Choroid plexus epithelial cell (primary cell): Measurements from ENCODE around the gene PDE5A.

ENCODE experiments used
- DNase-seq: peaks from one replicate; pipeline ENCODE4 v3.0.0-alpha.2; 2010; ENCODE audit warnings: low read depth
- H3K4me3 ChIP-seq: 2 replicates; pipeline ENCODE4 v1.5.1; 2011; ENCODE audit warnings: low read depth, mild to moderate bottlenecking, control low read depth, low read length, moderate library complexity
- TF ChIP-seq, protein P1 (sequence below): conservative IDR thresholded peaks from 2 replicates; pipeline ENCODE4 v1.5.1; 2011; ENCODE audit warnings: low read depth, mild to moderate bottlenecking, control low read depth, inconsistent platforms, low read length, moderate library complexity

Gene PDE5A

DNA sequence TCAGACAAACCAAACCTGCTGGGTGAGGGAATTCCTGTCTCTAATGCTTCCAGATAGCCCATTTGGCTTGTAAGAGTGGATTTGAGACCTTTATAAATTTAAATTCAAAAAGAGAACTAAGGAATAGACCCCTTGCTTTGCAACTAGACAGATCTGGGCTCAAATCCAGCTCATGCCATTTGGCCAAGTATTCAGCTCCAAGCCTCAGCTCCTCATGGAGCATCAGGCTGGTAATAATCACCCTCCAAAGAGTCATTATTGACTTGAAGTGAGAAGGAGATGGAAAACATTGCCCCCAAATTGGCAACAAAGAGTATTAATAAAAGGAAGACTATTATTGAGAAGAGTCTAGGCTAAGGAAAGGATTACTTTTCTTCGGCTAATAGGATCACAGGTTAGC, 134.7 kb downstream of the PDE5A start:
- TF ChIP-seq, protein P1, sequence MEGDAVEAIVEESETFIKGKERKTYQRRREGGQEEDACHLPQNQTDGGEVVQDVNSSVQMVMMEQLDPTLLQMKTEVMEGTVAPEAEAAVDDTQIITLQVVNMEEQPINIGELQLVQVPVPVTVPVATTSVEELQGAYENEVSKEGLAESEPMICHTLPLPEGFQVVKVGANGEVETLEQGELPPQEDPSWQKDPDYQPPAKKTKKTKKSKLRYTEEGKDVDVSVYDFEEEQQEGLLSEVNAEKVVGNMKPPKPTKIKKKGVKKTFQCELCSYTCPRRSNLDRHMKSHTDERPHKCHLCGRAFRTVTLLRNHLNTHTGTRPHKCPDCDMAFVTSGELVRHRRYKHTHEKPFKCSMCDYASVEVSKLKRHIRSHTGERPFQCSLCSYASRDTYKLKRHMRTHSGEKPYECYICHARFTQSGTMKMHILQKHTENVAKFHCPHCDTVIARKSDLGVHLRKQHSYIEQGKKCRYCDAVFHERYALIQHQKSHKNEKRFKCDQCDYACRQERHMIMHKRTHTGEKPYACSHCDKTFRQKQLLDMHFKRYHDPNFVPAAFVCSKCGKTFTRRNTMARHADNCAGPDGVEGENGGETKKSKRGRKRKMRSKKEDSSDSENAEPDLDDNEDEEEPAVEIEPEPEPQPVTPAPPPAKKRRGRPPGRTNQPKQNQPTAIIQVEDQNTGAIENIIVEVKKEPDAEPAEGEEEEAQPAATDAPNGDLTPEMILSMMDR, result no peak
- no peak overlapping the region for H3K4me3 ChIP-seq
- DNase-seq, result no peak

DNA sequence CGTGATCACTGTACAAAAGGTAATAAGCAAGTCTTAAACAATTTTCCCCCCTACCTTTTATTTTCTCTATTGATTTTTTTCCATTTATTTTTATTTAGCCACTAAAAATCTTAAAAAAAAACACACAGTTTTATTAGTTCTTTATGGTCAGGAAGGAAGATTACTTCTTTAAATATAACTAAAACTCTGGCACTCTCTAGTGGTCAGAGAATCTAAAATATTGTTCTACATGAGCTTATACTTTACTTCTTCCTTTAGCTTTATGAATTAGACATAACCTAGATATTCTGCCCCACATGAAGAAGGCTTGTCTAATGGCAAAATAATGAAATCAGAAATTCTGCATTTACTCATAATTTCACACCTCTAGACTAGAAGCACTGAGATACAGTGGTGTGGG, 135.2 kb downstream of the PDE5A start:
- DNase-seq, result peak; percentile 58
- TF ChIP-seq, protein P1, result peak; percentile 32
- no peak overlapping the region for H3K4me3 ChIP-seq

DNA sequence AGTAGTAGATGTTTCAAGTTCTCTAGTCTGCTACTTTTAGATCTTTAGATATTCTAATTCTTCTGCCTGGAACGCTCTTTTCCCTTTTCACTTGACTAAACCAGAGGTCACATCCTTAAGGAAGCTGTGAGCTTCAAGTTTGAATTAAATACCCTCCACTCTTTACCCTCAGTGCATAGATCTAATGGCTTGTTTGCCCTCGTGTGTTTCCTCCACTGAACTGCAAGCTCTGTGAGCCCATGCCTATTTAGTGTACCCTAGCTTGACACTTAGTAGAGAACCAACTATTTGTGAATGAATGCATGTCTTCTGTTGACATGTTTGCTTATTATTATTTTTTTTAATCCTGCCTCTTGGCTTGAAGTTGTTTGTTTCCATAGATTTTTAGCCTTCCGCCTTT, 138.3 kb downstream of the PDE5A start:
- TF ChIP-seq, protein P1, result peak; percentile 64
- peak; percentile 64 for DNase-seq

DNA sequence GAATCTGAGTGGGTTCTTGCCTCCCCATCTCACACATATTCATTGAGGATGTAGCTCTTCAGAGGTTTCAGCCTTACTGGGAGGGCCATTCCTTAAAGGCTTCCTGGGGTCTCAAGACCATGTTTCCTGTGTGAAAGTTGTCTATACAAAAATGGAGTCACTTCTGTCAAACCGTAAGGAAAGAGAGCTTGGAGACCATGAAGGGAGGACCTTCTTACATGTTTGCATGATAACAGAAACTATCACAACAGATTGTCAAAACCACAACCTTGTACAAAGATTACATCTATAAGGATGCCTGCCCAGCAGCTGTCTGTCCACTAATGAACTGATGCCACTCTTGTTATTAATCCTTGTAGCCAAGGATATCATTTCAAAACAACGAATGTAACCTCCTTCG, 139.3 kb downstream of the PDE5A start:
- no peak for DNase-seq

More for the DNA sequence above, 138.3 kb downstream of the PDE5A start:
- H3K4me3 ChIP-seq, result no peak overlapping the region

DNA sequence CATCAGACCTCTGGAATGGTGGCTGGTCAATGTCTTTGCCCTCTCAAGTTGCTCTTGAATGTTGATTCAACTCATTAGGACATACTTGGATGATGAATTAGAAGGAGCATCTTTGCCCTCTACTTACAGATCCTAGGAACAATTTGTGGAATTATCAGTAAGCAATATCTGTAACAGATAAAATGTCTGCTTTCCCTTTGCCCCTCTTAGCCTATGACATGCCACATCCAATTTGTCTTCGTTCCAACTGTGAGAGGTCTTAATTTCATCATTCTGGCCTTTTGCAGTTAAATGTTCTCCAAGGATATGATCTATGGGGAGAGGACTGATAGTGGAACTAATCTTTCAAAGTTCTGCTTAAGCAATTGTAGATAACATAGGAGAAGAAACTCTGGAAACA, 148.3 kb downstream of the PDE5A start:
- TF ChIP-seq, protein P1, result no peak
- H3K4me3 ChIP-seq, result no peak overlapping the region
- DNase-seq, result no peak

More for the DNA sequence above, 139.3 kb downstream of the PDE5A start:
- TF ChIP-seq, protein P1, result no peak
- H3K4me3 ChIP-seq, result no peak overlapping the region

DNA sequence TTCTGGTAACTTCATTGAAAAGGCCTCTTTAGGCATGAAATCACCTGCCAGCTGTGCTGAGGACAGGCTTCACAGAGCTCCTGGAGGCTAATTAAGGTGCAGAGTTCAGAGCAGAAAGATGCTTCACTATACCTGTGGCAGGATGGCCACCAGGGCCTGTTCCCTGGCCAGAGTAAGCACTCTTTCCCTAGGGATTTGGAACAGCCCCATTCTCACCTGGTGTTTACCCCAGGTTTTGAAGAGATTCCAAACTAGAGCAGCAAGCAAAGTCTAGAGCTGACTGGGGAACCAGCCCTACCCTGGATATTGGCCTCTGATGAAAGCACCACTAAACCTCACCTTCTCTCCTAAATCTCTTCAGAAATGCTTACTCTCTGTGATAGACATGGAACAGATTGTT, 148.8 kb downstream of the PDE5A start:
- no peak overlapping the region for H3K4me3 ChIP-seq
- DNase-seq, result no peak
- TF ChIP-seq, protein P1, result no peak

DNA sequence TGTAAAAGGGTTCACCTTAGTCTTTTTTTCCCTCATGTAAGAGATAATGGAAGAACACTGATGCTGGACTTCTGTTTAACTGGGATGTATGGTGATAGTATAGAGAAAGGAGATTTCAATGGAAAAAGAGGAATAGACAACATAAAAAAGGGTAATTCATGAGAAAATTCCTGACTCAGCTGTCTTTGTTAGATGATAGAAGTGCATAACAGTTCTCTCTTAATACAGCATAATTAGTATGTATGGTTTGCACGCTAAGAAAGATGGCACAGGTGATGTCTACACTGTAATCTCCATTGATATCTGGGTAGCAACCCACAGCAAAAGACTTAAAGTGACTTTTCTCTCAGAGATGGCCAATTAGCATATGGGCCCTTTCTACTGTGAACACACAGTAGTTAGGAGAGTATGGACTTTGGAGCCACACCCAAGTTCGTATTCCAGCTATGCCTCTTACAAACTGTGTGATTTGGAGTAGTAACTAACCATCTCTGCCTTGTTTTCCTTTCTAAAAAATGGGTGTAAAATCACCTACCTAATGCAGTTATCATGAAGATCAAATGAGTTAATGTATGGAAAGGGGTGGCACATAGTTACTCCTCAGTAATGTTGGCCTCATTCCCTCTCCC, 149.3 kb downstream of the PDE5A start:
- TF ChIP-seq, protein P1, result no peak
- DNase-seq, result no peak
- no peak overlapping the region for H3K4me3 ChIP-seq
